Activated naive CD8-positive, alpha-beta T cell treated with anti-CD3 and anti-CD28 coated beads for 36 hours (primary cell): Measurements from ENCODE around the gene RGS19. TPM values are rescaled to one million over a fixed set of nuclear protein-coding genes. Genes with fewer than 3 reads are reported as not detected.

Experiments
- DNase-seq: peaks from one replicate; pipeline ENCODE4 v3.0.0; 2021
- H3K27ac Mint-ChIP-seq: one replicate; pipeline ENCODE4 v1.8.0; 2022; ENCODE audit warnings: mild to moderate bottlenecking, moderate library complexity, mixed read lengths
- H3K27me3 Mint-ChIP-seq: one replicate; pipeline ENCODE4 v1.8.0; 2022; ENCODE audit warnings: mild to moderate bottlenecking, mixed read lengths
- H3K36me3 Mint-ChIP-seq: one replicate; pipeline ENCODE4 v1.8.0; 2021; ENCODE audit warnings: mild to moderate bottlenecking, mixed read lengths
- H3K4me1 Mint-ChIP-seq: one replicate; pipeline ENCODE4 v1.8.0; 2021; ENCODE audit warnings: mixed read lengths
- H3K4me3 Mint-ChIP-seq: one replicate; pipeline ENCODE4 v1.8.0; 2022; ENCODE audit warnings: mild to moderate bottlenecking, moderate library complexity, mixed read lengths
- H3K9me3 Mint-ChIP-seq: one replicate; pipeline ENCODE4 v1.8.0; 2022; ENCODE audit warnings: mixed read lengths
- total RNA-seq, 2 experiments: library from RNA; stranded (reverse); gene quantifications; one replicate each; pipeline ENCODE4 v1.2.3, GENCODE V29; 2021

Gene RGS19
- total RNA-seq, 2 experiments from 2014 or later: 26.4 to 31.8 TPM

GRCh38 chr20:64102647-64103354, 23.5 kb upstream of the RGS19 start:
- Mint-ChIP-seq H3K36me3 (no peaks in the 10 kb centered on the region), H3K27ac (no peak overlapping the region), H3K4me3 (peak overlapping the region; percentile 75), H3K9me3 (no peaks in the 10 kb centered on the region), H3K4me1 (peaks cover 15% of the 10 kb centered on the region), H3K27me3 (peaks cover 23% of the 10 kb centered on the region)
- DNase-seq: no peak

GRCh38 chr20:64101731-64102621, 22.7 kb upstream of the RGS19 start:
- no peaks in the 10 kb centered on the region for H3K36me3 Mint-ChIP-seq
- H3K27ac Mint-ChIP-seq: no peak overlapping the region
- H3K9me3 Mint-ChIP-seq: no peaks in the 10 kb centered on the region
- peak overlapping the region; percentile 18 for H3K4me3 Mint-ChIP-seq
- peak; percentile 78 for DNase-seq
- H3K27me3 Mint-ChIP-seq: peaks cover 23% of the 10 kb centered on the region
- H3K4me1 Mint-ChIP-seq: peaks cover 15% of the 10 kb centered on the region

DNA sequence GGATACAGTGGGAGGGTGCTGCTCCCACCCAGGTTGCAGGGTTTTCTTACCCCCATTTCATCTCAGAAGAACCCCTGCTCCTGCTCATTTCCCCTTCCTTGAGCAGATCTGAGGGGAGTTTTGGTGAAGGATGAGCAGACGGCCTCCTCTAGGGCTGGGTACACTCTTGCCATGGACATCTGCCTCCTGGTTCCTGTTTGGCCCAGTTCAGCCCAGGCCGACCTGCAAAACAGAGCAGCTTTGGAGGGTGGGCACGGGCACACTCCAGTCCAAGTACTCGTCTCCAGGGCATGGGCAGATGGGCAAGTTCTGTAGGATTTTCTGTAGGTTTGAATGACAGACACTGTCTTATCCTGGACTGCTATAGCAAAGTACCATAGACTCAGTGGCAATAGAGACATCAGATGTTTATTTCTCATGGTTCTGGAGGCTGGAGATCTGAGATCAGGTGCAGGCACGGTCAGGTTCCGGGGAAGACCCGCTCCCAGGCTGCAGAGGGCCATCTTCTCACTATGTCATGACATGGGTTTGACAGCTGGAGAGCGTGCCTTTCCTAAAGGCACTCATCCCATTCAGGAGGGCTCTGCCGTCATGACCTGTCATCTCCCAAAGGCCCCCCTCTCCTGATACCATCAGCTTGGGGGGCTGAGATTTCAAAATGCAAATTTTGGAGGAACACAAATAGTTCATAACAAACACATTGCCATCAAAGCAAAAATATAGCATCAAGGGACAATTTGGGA, 21.8 kb upstream of the RGS19 start:
- no peak for DNase-seq
- Mint-ChIP-seq H3K27ac (no peak overlapping the region), H3K27me3 (peaks cover 23% of the 10 kb centered on the region), H3K4me1 (peaks cover 15% of the 10 kb centered on the region), H3K4me3 (no peak overlapping the region), H3K36me3 (peaks cover 2% of the 10 kb centered on the region), H3K9me3 (no peaks in the 10 kb centered on the region)

- Mint-ChIP-seq H3K9me3 (no peaks in the 10 kb centered on the region), H3K27ac (no peak overlapping the region), H3K36me3 (peaks cover 2% of the 10 kb centered on the region), H3K27me3 (peaks cover 23% of the 10 kb centered on the region), H3K4me3 (no peak overlapping the region), H3K4me1 (peaks cover 15% of the 10 kb centered on the region)
- no peak for DNase-seq
Measured at GRCh38 chr20:64100566-64100888, 21.2 kb upstream of the RGS19 start.

GRCh38 chr20:64099880-64100565, 20.7 kb upstream of the RGS19 start:
- Mint-ChIP-seq H3K4me1 (peaks cover 15% of the 10 kb centered on the region), H3K36me3 (peaks cover 2% of the 10 kb centered on the region), H3K4me3 (no peak overlapping the region), H3K9me3 (no peaks in the 10 kb centered on the region), H3K27ac (peak overlapping the region; percentile 26), H3K27me3 (peaks cover 23% of the 10 kb centered on the region)
- DNase-seq: no peak

DNA sequence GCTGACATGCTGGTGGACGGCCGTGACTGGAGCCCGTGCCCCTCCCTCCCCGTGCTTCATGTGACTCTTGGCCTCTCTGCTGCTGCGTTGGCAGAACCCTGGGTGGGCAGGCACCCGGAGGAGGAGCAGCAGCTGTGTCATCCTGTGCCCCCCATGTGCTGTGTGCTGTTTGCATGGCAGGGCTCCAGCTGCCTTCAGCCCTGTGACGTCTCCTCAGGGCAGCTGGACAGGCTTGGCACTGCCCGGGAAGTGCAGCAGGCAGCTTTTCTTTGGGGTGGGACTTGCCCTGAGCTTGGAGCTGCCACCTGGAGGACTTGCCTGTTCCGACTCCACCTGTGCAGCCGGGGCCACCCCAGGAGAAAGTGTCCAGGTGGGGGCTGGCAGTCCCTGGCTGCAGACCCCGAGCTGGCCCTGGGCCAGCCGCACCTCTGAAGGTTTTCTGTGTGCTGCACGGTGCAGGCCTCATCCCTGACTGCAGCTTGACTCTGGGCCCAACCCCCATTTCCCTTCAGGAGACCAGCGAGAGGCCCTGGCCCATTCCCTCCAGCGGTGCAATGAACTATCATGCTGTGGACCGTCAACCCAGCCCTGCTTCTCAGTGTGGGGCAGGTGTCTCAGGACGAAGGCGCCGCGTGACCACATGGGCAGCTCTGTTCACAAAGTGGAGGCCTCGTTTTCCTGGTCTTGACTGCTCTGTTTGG, 19.9 kb upstream of the RGS19 start:
- H3K27me3 Mint-ChIP-seq: peaks cover 23% of the 10 kb centered on the region
- no peak overlapping the region for H3K4me3 Mint-ChIP-seq
- peaks cover 15% of the 10 kb centered on the region for H3K4me1 Mint-ChIP-seq
- no peaks in the 10 kb centered on the region for H3K9me3 Mint-ChIP-seq
- H3K36me3 Mint-ChIP-seq: peaks cover 2% of the 10 kb centered on the region
- no peak for DNase-seq
- H3K27ac Mint-ChIP-seq: no peak overlapping the region

DNA sequence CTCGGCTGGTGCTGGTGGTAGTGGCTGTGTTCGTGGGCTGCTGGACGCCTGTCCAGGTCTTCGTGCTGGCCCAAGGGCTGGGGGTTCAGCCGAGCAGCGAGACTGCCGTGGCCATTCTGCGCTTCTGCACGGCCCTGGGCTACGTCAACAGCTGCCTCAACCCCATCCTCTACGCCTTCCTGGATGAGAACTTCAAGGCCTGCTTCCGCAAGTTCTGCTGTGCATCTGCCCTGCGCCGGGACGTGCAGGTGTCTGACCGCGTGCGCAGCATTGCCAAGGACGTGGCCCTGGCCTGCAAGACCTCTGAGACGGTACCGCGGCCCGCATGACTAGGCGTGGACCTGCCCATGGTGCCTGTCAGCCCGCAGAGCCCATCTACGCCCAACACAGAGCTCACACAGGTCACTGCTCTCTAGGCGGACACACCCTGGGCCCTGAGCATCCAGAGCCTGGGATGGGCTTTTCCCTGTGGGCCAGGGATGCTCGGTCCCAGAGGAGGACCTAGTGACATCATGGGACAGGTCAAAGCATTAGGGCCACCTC, 19.2 kb upstream of the RGS19 start:
- Mint-ChIP-seq H3K36me3 (peaks cover 2% of the 10 kb centered on the region), H3K9me3 (no peaks in the 10 kb centered on the region), H3K4me1 (peaks cover 15% of the 10 kb centered on the region), H3K27me3 (peaks cover 17% of the 10 kb centered on the region), H3K4me3 (no peak overlapping the region), H3K27ac (no peak overlapping the region)
- DNase-seq: no peak

DNA sequence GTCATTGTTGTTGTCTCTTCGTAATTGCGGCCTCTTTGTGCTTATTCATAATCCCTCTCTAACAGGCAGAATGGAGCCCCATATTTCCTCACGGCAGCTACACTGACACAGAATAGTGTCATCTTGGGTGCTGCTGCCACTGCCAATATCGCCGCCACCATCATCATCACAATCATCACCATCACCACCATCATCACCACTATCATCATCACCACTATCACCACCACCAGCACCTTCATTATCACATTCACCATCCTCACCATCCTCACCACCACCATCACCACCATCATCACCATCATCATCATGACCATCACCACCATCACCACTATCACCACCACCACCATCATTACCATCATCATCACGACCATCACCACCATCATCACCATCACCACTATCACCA, 17.2 kb upstream of the RGS19 start:
- Mint-ChIP-seq H3K27ac (no peak overlapping the region), H3K9me3 (no peaks in the 10 kb centered on the region), H3K4me3 (no peak overlapping the region), H3K27me3 (peaks cover 6% of the 10 kb centered on the region), H3K4me1 (peaks cover 12% of the 10 kb centered on the region), H3K36me3 (peaks cover 2% of the 10 kb centered on the region)
- no peak for DNase-seq

DNA sequence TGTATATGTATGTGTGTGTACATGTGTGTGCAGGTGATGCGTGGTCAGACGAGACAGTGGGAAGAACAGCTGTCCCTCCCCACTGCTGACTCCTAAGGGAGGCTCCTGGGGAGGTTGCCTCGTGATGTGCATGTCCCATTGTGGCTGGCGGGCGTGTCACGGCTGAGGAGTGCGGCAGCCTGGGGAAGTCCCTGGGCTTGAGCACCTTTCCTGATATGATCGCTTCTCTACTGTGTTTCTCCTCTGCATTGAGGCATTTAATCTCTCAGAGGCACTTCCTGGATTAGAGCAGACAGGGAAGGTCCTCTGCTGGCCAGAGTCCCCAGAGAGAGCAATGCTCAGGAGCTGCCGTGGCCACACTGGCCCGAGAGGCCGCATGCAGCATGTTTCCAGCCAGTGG, 16.6 kb upstream of the RGS19 start:
- peaks cover under 1% of the 10 kb centered on the region for H3K27me3 Mint-ChIP-seq
- H3K27ac Mint-ChIP-seq: no peak overlapping the region
- peaks cover 2% of the 10 kb centered on the region for H3K36me3 Mint-ChIP-seq
- no peak overlapping the region for H3K4me3 Mint-ChIP-seq
- peaks cover 9% of the 10 kb centered on the region for H3K4me1 Mint-ChIP-seq
- DNase-seq: no peak
- no peaks in the 10 kb centered on the region for H3K9me3 Mint-ChIP-seq

DNA sequence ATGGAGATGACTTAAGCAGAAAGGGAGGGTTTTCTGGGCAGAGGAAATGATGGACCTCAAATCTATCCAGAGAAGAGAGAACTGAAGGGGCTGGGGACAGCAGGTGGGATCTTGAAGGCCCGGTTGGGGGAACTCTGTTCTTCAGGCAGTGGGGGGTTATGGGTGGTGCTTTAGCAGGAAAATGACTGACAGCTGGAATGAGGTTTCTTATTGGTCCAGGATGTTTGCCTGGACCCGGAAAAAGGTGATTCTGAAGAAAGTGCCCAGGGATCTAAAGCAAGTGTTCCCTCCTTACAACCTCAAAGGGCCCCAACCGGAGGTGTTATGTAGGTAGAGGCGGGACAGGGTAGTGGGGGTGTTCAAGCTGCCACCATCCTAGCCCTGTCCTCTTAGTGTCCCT, 16.1 kb upstream of the RGS19 start:
- no peaks in the 10 kb centered on the region for H3K9me3 Mint-ChIP-seq
- H3K27ac Mint-ChIP-seq: no peak overlapping the region
- H3K27me3 Mint-ChIP-seq: no peaks in the 10 kb centered on the region
- no peak overlapping the region for H3K4me3 Mint-ChIP-seq
- no peak for DNase-seq
- peaks cover 2% of the 10 kb centered on the region for H3K36me3 Mint-ChIP-seq
- H3K4me1 Mint-ChIP-seq: peaks cover 4% of the 10 kb centered on the region

- Mint-ChIP-seq H3K4me3 (no peak overlapping the region), H3K9me3 (peaks cover 2% of the 10 kb centered on the region), H3K4me1 (no peaks in the 10 kb centered on the region), H3K36me3 (peaks cover 2% of the 10 kb centered on the region), H3K27ac (no peak overlapping the region), H3K27me3 (no peaks in the 10 kb centered on the region)
- no peak for DNase-seq
Measured at GRCh38 chr20:64093013-64093503, 13.7 kb upstream of the RGS19 start.

DNA sequence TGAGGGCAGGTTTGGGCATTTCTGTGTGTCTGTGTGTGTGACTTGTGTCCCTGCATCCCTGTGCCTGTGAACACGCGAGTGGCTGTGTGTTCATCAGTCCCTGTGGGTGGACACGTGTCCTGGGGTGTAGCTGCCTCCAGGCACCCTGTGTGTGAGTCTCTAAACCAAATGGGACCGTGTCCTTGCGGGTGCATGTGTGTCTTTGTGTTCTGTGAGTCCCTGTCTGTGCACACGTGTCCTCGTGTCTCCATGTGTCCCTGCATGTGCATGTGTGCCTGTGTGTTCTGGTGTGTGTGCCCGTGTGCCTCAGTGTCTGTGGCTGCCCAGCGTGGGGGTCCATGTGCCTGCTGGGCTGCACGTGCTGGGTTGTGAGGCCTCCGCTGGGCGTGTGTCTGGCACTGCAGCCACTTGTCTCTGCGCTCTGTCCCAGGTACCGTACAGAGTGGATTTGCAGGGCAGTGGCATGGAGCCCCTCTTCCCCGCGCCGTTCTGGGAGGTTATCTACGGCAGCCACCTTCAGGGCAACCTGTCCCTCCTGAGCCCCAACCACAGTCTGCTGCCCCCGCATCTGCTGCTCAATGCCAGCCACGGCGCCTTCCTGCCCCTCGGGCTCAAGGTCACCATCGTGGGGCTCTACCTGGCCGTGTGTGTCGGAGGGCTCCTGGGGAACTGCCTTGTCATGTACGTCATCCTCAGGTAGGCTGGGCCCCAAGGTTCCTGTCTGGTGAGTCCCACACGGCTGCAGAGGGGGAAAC, 13.1 kb upstream of the RGS19 start:
- H3K4me3 Mint-ChIP-seq: no peak overlapping the region
- no peak overlapping the region for H3K27ac Mint-ChIP-seq
- H3K27me3 Mint-ChIP-seq: no peaks in the 10 kb centered on the region
- H3K4me1 Mint-ChIP-seq: no peaks in the 10 kb centered on the region
- peaks cover 2% of the 10 kb centered on the region for H3K9me3 Mint-ChIP-seq
- DNase-seq: no peak
- peaks cover 2% of the 10 kb centered on the region for H3K36me3 Mint-ChIP-seq

DNA sequence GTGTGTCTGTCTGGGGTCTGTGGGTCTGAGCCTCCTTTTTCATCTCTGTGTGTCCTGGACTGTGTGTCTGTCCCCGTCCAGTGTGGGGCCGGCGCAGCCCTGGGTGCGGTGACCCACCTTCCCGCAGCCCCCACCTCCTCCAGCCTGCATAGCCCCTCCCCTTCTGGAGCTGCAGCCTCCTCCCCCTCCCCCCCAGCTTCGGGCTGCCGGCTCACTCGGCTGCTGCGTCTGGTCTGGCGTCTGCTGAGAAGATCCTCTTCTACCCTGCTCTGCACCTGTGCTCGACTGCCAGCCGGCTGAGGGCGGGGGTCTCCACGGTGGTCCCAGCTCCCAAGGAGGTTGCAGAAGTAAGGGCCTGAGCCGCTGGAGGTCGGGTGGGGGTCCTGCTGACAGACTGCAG, 12.5 kb upstream of the RGS19 start:
- H3K9me3 Mint-ChIP-seq: peaks cover 2% of the 10 kb centered on the region
- H3K27ac Mint-ChIP-seq: no peak overlapping the region

More for the DNA sequence above, 12.5 kb upstream of the RGS19 start:
- Mint-ChIP-seq H3K27me3 (no peaks in the 10 kb centered on the region), H3K36me3 (peaks cover under 1% of the 10 kb centered on the region), H3K4me3 (no peak overlapping the region), H3K4me1 (no peaks in the 10 kb centered on the region)
- DNase-seq: no peak
